ENCODE data around the gene RPS21.
"Not testable (repeated sequence)": the region's sequence is repeated elsewhere in the genome, so short reads cannot be mapped to it uniquely, and the experiment has no call there.

The RPS21 gene

DNA sequence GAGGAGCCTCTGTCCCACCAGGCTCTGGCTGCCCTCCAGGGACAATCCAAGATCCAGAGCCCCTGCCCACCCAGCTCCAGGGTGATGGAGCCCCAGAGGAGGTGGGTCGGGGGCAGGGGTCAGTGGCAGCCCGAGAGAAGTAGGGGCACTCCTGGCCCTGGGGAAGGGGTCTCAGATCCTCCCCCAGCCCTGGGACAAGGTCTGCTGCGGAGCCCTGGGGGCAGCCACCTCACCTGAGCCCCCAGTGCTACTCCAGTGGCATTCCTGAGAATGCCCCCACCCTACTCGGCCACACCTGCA, 17.1 kb upstream of the RPS21 start:
- Histone ChIP-seq H3K27me3 (ENCODE audit: insufficient read depth, low read depth, severe bottlenecking) (no peaks in the 10 kb centered on the region), H3K9me3 (ENCODE audit: severe bottlenecking) (peaks cover 3% of the 10 kb centered on the region), H3K27ac (peak overlapping the region; percentile 92), H3K4me3 (ENCODE audit: low read depth, low read length) (no peak overlapping the region), H3K36me3 (no peaks in the 10 kb centered on the region; the same call in 1 of the 2 replicates)
- DNase-seq: no peak
- TF ChIP-seq, protein P1, sequence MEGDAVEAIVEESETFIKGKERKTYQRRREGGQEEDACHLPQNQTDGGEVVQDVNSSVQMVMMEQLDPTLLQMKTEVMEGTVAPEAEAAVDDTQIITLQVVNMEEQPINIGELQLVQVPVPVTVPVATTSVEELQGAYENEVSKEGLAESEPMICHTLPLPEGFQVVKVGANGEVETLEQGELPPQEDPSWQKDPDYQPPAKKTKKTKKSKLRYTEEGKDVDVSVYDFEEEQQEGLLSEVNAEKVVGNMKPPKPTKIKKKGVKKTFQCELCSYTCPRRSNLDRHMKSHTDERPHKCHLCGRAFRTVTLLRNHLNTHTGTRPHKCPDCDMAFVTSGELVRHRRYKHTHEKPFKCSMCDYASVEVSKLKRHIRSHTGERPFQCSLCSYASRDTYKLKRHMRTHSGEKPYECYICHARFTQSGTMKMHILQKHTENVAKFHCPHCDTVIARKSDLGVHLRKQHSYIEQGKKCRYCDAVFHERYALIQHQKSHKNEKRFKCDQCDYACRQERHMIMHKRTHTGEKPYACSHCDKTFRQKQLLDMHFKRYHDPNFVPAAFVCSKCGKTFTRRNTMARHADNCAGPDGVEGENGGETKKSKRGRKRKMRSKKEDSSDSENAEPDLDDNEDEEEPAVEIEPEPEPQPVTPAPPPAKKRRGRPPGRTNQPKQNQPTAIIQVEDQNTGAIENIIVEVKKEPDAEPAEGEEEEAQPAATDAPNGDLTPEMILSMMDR (IDR thresholded peaks at IDR 0.05; ENCODE audit: low read depth, low read length): no peak

DNA sequence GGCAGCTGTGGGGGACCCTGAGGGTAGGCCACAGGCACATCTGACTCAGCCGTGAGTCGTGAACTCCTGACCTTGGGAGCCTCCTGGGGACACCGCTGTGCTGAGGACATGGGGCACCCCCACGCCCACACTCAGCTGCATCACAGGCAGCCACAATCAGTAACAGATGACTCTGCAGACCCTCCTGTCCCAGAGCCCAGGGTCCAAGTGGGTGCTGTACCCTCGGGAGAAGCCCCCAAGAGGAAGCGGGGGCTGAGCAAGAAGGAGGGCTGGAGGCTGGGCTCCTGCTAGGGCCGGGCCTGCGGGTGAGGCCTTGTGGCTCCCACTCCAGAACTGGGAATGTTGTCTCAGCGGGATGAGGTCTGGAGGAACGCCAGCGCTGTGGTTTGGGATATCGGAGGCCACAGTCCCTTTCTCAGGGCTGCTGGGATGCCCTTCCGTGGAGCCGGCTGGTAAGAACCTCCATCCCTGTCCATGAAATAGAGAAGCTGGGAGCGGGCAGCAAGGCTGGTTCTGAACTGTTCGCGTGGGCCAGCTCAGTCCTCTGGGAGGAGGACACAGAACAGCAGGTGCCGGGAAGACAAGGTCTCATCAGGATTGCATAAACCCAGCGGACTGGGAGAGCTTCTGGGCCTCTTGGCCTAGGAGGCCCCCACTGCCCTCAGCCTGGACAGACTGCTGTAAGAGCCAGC, 16.6 kb upstream of the RPS21 start:
- peak overlapping the region; percentile 92 for H3K27ac ChIP-seq
- no peaks in the 10 kb centered on the region for H3K27me3 ChIP-seq (ENCODE audit: insufficient read depth, low read depth, severe bottlenecking)
- H3K9me3 ChIP-seq (ENCODE audit: severe bottlenecking): peaks cover 3% of the 10 kb centered on the region
- DNase-seq: no peak
- no peaks in the 10 kb centered on the region; the same call in 1 of the 2 replicates for H3K36me3 ChIP-seq
- H3K4me3 ChIP-seq (ENCODE audit: low read depth, low read length): no peak overlapping the region
- TF ChIP-seq, protein P1 (IDR thresholded peaks at IDR 0.05; ENCODE audit: low read depth, low read length): no peak

DNA sequence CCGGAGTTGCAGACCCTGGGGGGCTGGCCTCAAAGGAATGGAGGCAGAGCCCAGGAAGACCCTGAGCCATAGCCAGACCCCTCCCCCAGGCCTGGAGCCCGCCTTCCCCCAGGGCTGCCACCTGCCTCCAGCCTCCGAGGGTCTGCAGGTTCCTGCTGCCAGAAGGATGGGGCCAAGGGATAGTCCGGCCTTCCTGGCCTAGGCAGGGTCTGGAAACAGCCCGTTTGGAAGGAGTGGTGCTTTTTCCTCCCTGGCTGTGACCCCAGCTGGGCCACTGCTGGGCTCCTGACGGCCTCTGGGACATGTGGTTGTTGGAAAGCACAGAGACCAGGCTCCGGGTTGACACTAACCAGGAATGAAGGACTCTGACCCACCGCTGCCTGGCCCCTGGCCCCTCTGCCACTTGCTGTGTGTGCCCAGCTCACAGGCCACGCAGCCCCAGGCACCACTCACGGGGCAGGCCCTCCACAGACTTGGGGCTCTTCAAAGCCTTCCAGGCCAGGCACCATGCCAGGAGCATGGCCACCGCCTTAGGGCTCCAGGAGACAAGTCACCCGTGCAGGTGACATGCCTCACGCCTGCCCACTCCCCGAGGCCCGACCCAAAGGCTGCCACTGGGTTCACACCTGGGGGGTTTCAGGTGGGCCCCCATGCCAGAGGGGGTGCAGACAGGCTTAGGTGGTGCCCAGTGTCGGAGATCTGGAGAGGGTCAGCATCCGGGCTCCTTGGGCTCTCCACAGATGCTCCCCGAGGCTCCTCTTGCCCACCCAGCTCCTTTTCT, 15.9 kb upstream of the RPS21 start:
- no peak for DNase-seq
- H3K9me3 ChIP-seq (ENCODE audit: severe bottlenecking): peaks cover 3% of the 10 kb centered on the region
- no peaks in the 10 kb centered on the region for H3K27me3 ChIP-seq (ENCODE audit: insufficient read depth, low read depth, severe bottlenecking)
- H3K4me3 ChIP-seq (ENCODE audit: low read depth, low read length): no peak overlapping the region
- TF ChIP-seq, protein P1 (IDR thresholded peaks at IDR 0.05; ENCODE audit: low read depth, low read length): no peak
- H3K36me3 ChIP-seq: no peaks in the 10 kb centered on the region
- H3K27ac ChIP-seq: peak overlapping the region; percentile 92

DNA sequence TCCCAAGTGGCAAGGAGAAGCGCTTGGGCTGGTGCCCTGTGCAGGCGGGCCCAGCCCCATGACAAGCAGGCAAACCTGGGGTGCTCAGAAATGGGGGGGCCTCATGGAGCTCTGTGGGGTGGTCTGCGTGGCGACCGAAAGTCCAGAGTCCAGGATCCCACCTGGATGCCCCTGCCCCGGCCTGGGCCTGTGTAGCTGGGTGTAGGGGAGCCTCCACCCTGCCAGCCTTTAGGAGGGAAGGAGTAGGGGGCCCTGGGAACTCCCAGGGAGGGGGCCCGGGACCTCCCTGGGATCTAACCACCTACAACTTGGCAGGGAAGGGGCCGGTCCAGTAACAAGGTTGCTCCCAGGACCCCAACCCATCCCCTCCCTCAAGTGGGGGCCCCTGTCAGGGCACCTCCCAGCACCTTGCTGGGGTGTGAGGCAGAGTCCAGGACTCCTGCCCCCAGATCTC, 15.3 kb upstream of the RPS21 start:
- H3K4me3 ChIP-seq (ENCODE audit: low read depth, low read length): no peak overlapping the region
- H3K27ac ChIP-seq: no peak overlapping the region
- DNase-seq: no peak
- H3K36me3 ChIP-seq: no peaks in the 10 kb centered on the region
- no peaks in the 10 kb centered on the region for H3K27me3 ChIP-seq (ENCODE audit: insufficient read depth, low read depth, severe bottlenecking)
- H3K9me3 ChIP-seq (ENCODE audit: severe bottlenecking): peaks cover 3% of the 10 kb centered on the region
- TF ChIP-seq, protein P1 (IDR thresholded peaks at IDR 0.05; ENCODE audit: low read depth, low read length): no peak

DNA sequence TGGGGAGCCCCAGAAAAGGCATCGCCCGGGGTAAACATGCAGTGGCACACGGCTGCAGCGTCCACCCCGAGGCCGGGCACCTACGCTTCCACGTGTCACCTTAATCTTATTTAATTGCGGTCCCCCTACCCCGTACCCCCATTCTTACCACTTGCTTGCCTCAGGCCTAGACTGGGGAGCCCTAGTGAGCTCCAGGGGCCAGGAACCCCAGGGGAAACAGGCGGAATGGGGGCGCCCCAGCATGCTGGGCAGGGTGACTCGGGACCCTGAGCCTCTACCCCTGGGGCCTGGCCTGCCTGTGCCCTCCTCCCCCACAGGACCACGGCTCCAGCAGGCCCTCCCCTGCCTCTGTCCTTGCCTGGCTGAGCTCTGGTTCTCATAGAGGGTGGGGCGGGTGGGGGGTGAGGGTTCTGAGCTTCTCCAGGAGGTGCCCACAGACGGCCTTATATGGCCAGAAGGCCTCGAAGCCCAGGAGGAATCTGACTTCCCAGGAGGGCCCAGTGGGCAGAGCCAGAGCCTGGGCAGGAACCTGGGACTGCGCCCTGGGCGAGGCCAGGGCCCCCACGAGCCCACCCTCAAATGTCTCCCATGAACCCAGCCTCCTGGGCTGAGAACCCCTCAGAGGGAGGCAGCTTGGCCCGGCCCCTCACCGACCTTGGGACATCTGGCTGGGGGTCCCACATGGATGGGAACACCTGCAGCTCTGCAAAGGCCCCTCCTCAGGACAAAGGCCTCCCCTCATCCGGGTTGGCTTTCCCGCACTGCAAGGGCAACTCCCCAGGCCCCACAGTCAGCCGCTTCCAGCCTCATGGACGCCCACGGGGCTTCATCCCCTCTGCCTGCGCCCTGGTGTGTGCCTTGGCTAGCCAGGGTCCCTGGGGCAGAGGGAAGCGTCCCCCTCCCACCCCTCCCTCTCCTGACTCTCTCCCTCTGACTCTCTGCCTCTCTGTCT, 14.6 kb upstream of the RPS21 start:
- DNase-seq: no peak
- Histone ChIP-seq H3K9me3 (ENCODE audit: severe bottlenecking) (peaks cover 3% of the 10 kb centered on the region), H3K27me3 (ENCODE audit: insufficient read depth, low read depth, severe bottlenecking) (no peaks in the 10 kb centered on the region), H3K4me3 (ENCODE audit: low read depth, low read length) (no peak overlapping the region), H3K36me3 (no peaks in the 10 kb centered on the region), H3K27ac (no peak overlapping the region)
- TF ChIP-seq, protein P1 (IDR thresholded peaks at IDR 0.05; ENCODE audit: low read depth, low read length): no peak

DNA sequence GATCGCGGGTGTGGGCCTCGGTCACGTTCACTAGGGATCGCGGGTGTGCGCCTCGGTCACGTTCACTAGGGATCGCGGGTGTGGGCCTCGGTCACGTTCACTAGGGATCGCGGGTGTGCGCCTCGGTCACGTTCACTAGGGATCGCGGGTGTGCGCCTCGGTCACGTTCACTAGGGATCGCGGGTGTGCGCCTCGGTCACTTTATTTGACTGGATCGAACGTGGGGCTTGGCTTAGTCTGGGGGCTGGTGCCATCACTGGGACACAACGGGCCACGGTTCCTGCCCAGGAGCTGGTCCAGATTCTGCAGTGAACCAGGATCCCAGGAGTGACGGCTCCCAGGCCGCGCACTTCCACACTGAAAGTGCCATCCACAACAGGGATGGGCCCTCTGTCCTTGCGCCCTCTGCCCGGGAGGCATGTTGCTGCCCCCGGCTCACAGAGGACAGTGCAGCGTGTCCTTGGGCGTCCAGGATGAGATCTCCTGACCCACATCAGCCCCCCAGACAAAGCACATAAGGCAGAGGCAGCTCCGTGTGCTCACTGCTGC, 13.2 kb upstream of the RPS21 start:
- not testable (repeated sequence) for H3K9me3 ChIP-seq (ENCODE audit: severe bottlenecking); H3K27me3 ChIP-seq (ENCODE audit: insufficient read depth, low read depth, severe bottlenecking); DNase-seq; H3K36me3 ChIP-seq; H3K27ac ChIP-seq; H3K4me3 ChIP-seq (ENCODE audit: low read depth, low read length)
